AG09309 (cell line): Measurements from ENCODE around the gene CD247.

Source experiments
- DNase-seq: peaks from one replicate; pipeline ENCODE4 v3.0.0-alpha.2; 2010; ENCODE audit warnings: low read depth
- H3K4me3 ChIP-seq: 2 replicates; pipeline ENCODE4 v1.5.1; 2011; ENCODE audit warnings: mild to moderate bottlenecking, low read depth, low read length, moderate library complexity; ENCODE audit not compliant: control insufficient read depth
- CTCF ChIP-seq: IDR thresholded peaks from 2 replicates; pipeline ENCODE4 v1.5.1; 2011; ENCODE audit warnings: mild to moderate bottlenecking, low read depth, low read length, inconsistent platforms; ENCODE audit not compliant: insufficient read depth, control insufficient read depth; ENCODE audit errors: missing control alignments

CD247 gene

DNA sequence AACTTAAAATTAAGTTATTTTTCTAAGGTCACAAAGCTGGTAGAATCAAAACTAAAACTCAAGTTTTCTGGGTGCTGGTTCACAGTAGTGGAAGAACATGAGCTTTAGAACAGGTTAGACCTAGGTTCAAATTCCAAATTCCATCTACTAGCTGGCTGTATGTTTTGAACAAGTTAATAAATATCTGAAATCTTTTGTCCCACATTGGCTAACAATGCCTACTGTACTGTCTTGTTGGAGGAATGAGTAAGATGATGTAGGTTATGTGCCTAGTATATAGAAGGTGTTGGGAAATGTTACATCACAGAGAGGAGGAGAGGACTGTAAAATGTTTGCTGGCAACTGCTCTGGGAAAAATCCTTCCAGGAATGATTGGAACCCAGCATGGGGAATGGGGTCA is 14.0 kb upstream of the CD247 start:
- no peak overlapping the region for H3K4me3 ChIP-seq
- no peak for TF ChIP-seq CTCF
- no peak for DNase-seq

DNA sequence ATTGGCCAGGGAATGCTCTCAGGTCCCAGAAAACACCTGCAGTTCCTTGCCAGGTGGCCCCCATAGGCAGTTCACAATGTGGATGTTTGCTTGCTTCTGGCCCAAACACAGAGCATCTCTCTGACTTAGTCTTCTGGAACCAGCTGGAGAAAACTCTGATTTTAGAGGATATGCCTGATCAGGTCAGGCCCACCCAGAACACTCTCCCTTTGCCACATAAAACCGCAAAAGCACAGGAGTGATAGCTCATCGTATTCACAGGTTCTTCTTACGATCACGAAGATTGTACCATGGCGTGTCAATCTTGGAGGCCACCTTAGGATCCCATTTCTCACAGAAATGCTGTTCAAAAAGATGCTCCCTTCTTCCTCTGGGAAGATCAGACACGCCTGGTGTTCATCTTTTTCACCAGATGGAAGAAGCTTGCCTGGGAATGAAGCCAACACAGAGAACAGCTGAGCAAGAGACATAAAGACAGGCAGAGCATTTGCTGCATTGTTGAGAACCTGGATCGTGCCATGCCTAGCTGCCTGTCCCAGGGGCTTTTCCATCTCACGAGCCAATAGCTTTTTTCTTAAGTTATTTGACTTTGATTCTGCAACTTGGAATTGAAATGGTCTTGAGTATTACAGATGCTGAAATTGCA is 11.6 kb upstream of the CD247 start:
- H3K4me3 ChIP-seq = no peak overlapping the region
- DNase-seq = no peak
- no peak for TF ChIP-seq CTCF

- TF ChIP-seq CTCF = no peak
- DNase-seq = no peak
- no peak overlapping the region for H3K4me3 ChIP-seq
Measured at GRCh38 chr1:167528057-167528728, 9.9 kb upstream of the CD247 start.

GRCh38 chr1:167526667-167527383 is 8.5 kb upstream of the CD247 start:
- no peak for TF ChIP-seq CTCF
- no peak for DNase-seq
- no peak overlapping the region for H3K4me3 ChIP-seq

GRCh38 chr1:167524651-167525050 is 6.3 kb upstream of the CD247 start:
- DNase-seq = no peak
- H3K4me3 ChIP-seq = no peak overlapping the region
- TF ChIP-seq CTCF = no peak

DNA sequence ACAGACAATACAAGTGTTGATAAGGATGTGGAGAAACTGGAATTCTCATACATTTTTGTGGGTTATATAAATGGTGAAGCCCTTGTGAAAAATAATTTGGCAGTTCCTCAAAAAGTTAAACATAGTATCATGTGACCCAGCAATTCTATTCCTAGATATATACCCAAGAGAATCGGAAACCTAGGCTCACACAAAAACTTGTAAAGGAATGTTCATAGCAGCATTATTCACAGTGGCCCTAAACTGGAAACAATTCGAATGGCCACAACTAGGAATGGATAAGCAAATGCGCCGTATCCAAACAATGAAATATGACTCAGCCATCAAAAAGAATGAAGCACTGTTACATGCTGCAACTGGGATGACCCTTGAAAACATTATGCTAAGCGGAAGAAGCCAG is 3.9 kb upstream of the CD247 start:
- no peak for DNase-seq
- no peak for TF ChIP-seq CTCF

More for the DNA sequence above, 3.9 kb upstream of the CD247 start:
- no peak overlapping the region for H3K4me3 ChIP-seq
